GM12878 (cell line): ENCODE data around the gene MAGIX. TPM values are rescaled to one million over a fixed set of nuclear protein-coding genes. Genes with fewer than 3 reads are reported as not detected.

Experiments
- ATAC-seq: fragments of 200-7000 bp; cut with Tn5 transposase; 3 replicates; pipeline ENCODE4 v1.9.1; 2020; ENCODE audit warnings: mild to moderate bottlenecking, moderate library complexity
- BruUV-seq: library from RNA; stranded (reverse); fragments of 400-500 nt; replicated peaks from 2 replicates; lab custom pipeline; 2021; lab: Mats Ljungman, UMichigan
- CTCF ChIA-PET: fragments of 300-600 bp; sonication (Branson Sonifier 250); formaldehyde crosslinking; extraction: SDS; loops from one replicate; lab custom pipeline; 2021; ENCODE audit warnings: inconsistent platforms; lab: Yijun Ruan, JAX
- POLR2A ChIA-PET: fragments of 350-600 bp; formaldehyde crosslinking; extraction: SDS; loops from one replicate; lab custom pipeline; 2021; ENCODE audit warnings: inconsistent platforms; lab: Charles Lee
- RAD21 ChIA-PET: fragments of 300-600 bp; sonication (Branson Sonifier 250); formaldehyde crosslinking; loops from one replicate; lab custom pipeline; 2023; ENCODE audit warnings: antibody characterized with exemption; ENCODE audit not compliant: unreplicated experiment; lab: Charles Lee
- SMC1A ChIA-PET: fragments of 300-600 bp; sonication (Branson Sonifier 250); formaldehyde crosslinking; loops from one replicate; lab custom pipeline; 2023; ENCODE audit not compliant: unreplicated experiment, uncharacterized antibody; lab: Charles Lee
- DNase-seq: peaks from one replicate; pipeline ENCODE4 v3.0.0-alpha.2; 2011; ENCODE audit warnings: low read depth, low spot score
- FAIRE-seq: peaks from 3 replicates; lab custom pipeline; 2011; peaks lifted over from hg19 to GRCh38; lab: Jason Lieb, UNC
- H2AFZ ChIP-seq: 2 replicates; pipeline ENCODE4 v1.6.0; 2011; ENCODE audit warnings: low read depth, low read length, control low read depth; ENCODE audit not compliant: control insufficient read depth
- H3K27ac ChIP-seq: 2 replicates; pipeline ENCODE4 v1.5.1; 2011; ENCODE audit warnings: control low read depth; ENCODE audit not compliant: control insufficient read depth, insufficient read depth
- H3K27me3 ChIP-seq, 2 experiments: replicated peaks in 1 of 2; 2 replicates each; pipeline versions ENCODE4 v1.6.0 to v1.6.1; 2011; ENCODE audit warnings: low read length in 1 of 2; ENCODE audit not compliant: control insufficient read depth in 2 of 2, insufficient read depth in 2 of 2
- H3K36me3 ChIP-seq, 2 experiments: 2 replicates each; pipeline ENCODE4 v1.5.1; 2011; ENCODE audit warnings: low read length in 1 of 2; ENCODE audit not compliant: control insufficient read depth in 2 of 2, insufficient read depth in 2 of 2
- H3K4me1 ChIP-seq: 2 replicates; pipeline ENCODE4 v1.6.1; 2011; ENCODE audit warnings: mild to moderate bottlenecking, low read length, moderate library complexity, mixed read lengths; ENCODE audit not compliant: control insufficient read depth, insufficient read depth
- H3K4me2 ChIP-seq: 2 replicates; pipeline ENCODE4 v1.6.0; 2011; ENCODE audit warnings: control low read depth; ENCODE audit not compliant: control insufficient read depth, insufficient read depth
- H3K4me3 ChIP-seq: fragments of 200-600 bp; sonication (generic); 2 replicates; pipeline ENCODE4 v1.5.1; 2016
- H3K79me2 ChIP-seq: 2 replicates; pipeline ENCODE4 v1.6.0; 2011; ENCODE audit warnings: low read length; ENCODE audit not compliant: control insufficient read depth, insufficient read depth
- H3K9ac ChIP-seq: 2 replicates; pipeline ENCODE4 v1.8.0; 2011; ENCODE audit warnings: low read length, control low read depth, mixed read lengths; ENCODE audit not compliant: control insufficient read depth, insufficient read depth
- H3K9me3 ChIP-seq: replicated peaks from 3 replicates; pipeline ENCODE4 v1.5.1; 2011; ENCODE audit warnings: mild to moderate bottlenecking, low read length; ENCODE audit not compliant: control insufficient read depth, insufficient read depth
- H4K20me1 ChIP-seq: 2 replicates; pipeline ENCODE4 v1.6.0; 2011; ENCODE audit not compliant: control insufficient read depth, insufficient read depth
- CBX3 ChIP-seq: fragments of 200-600 bp; sonication (generic); IDR thresholded peaks from 2 replicates; pipeline ENCODE4 v1.6.1; 2016; ENCODE audit warnings: low read depth, borderline replicate concordance
- CEBPB ChIP-seq, 2 experiments: fragments of 150-350 bp in 1 of 2; IDR thresholded peaks; 2 replicates each; pipeline ENCODE4 v1.6.1; 2012 to 2014; ENCODE audit warnings: low read depth in 2 of 2, low read length in 2 of 2, borderline replicate concordance in 1 of 2, inconsistent platforms in 1 of 2
- EP300 ChIP-seq, 2 experiments: fragments of 150-350 bp in 1 of 2; IDR thresholded peaks; 2 replicates each; pipeline ENCODE4 v1.6.1; 2011 to 2012; ENCODE audit warnings: low read depth in 2 of 2, low read length in 2 of 2, borderline replicate concordance in 1 of 2, improper control_type of control experiment in 1 of 2, inconsistent platforms in 1 of 2; ENCODE audit not compliant: control insufficient read depth in 1 of 2
- FOS ChIP-seq: IDR thresholded peaks from 3 replicates; pipeline ENCODE4 v1.6.1; 2011; ENCODE audit warnings: borderline replicate concordance; ENCODE audit not compliant: insufficient read length; ENCODE audit errors: extremely low read depth
- HDAC2 ChIP-seq: fragments of 200-600 bp; sonication (generic); IDR thresholded peaks from 2 replicates; pipeline ENCODE4 v1.6.1; 2017
- MTA3 ChIP-seq: IDR thresholded peaks from 2 replicates; pipeline ENCODE4 v1.6.1; 2012; ENCODE audit warnings: low read length, inconsistent platforms, borderline replicate concordance
- MYC ChIP-seq: IDR thresholded peaks from 2 replicates; pipeline ENCODE4 v1.6.1; 2011; ENCODE audit warnings: mild to moderate bottlenecking, low read length, moderate library complexity, inconsistent platforms; ENCODE audit not compliant: insufficient read depth, insufficient replicate concordance, insufficient read length, severe bottlenecking
- PML ChIP-seq: IDR thresholded peaks from 2 replicates; pipeline ENCODE4 v1.6.1; 2012; ENCODE audit warnings: low read length, inconsistent platforms
- POLR2AphosphoS5 ChIP-seq: IDR thresholded peaks from 2 replicates; pipeline ENCODE4 v1.6.1; 2011; ENCODE audit warnings: mild to moderate bottlenecking, low read length, inconsistent platforms
- SMAD5 ChIP-seq: IDR thresholded peaks from 2 replicates; pipeline ENCODE4 v1.6.1; 2016; ENCODE audit warnings: antibody characterized with exemption, low read depth
- SP1 ChIP-seq: IDR thresholded peaks from one replicate; pipeline ENCODE4 v1.6.1; 2011; ENCODE audit warnings: low read depth, low read length
- TCF12 ChIP-seq: IDR thresholded peaks from 2 replicates; pipeline ENCODE4 v1.6.1; 2011; ENCODE audit warnings: low read depth, mild to moderate bottlenecking, low read length
- ZNF274 ChIP-seq: IDR thresholded peaks from one replicate; pipeline ENCODE4 v1.8.0; 2011; ENCODE audit not compliant: insufficient read length, insufficient read depth
- WGBS: methylation state at CpG from one replicate; pipeline ENCODE4 v1.1.6; 2016; ENCODE audit warnings: low lambda C conversion rate; ENCODE audit not compliant: insufficient replicate concordance, insufficient coverage; ENCODE audit errors: missing lambda C conversion rate; 5-methylcytosine and 5-hydroxymethylcytosine counted together
- in situ Hi-C: fragments of 300-500 bp; cut with MboI; formaldehyde crosslinking; loops from 9 replicates; pipeline ENCODE4 v1.14.3; 2018; ENCODE audit warnings: mixed read lengths
- intact Hi-C: fragments of 100-400 bp; cut with micrococcal nuclease; formaldehyde crosslinking; loops from one replicate; pipeline ENCODE4 v1.14.2; 2022; ENCODE audit not compliant: unreplicated experiment
- polyA plus RNA-seq, 11 experiments: library from polyadenylated mRNA; depleted of rRNA in 4 of 11; unstranded in 6 of 11; stranded (reverse) in 5 of 11; fragments of >200 nt; fragmentation: Nextera tagmentation in 4 of 11; fragmentation: Illumina TruSeq in 1 of 11; extraction: Ambion mirVana in 4 of 11; extraction: Trizol in 1 of 11; gene quantifications; 1 replicate in 1 of 11; 2 replicates in 10 of 11; pipeline versions ENCODE4 v1.2.1 to v1.2.3, GENCODE V29; 2011 to 2016; ENCODE audit warnings: inconsistent platforms in 2 of 11, missing spikeins in 2 of 11, low read depth in 1 of 11
- total RNA-seq, 4 experiments: library from RNA; depleted of rRNA in 3 of 4; stranded (reverse); fragments of >200 nt in 3 of 4; fragmentation: Illumina TruSeq in 1 of 4; extraction: Trizol in 1 of 4; gene quantifications; 2 replicates each; pipeline versions ENCODE4 v1.2.1 to v1.2.3, GENCODE V29; 2013 to 2021
- TF ChIP-seq, protein P1 (sequence below): fragments of 450-650 bp; formaldehyde crosslinking; IDR thresholded peaks from 2 replicates; pipeline ENCODE4 v1.4.0; 2022; ENCODE audit warnings: mild to moderate bottlenecking, moderate library complexity
- TF ChIP-seq, protein P2 (sequence below): fragments of 450-650 bp; IDR thresholded peaks from 2 replicates; pipeline ENCODE4 v1.6.1; 2017; ENCODE audit warnings: mild to moderate bottlenecking, low read depth, inconsistent platforms; ENCODE audit not compliant: poor library complexity, severe bottlenecking

The MAGIX gene
- total and polyA plus RNA-seq, 10 of the 15 experiments (the other 5 are each of a cell fraction or from before 2014, with no cell fraction given) = 0.03 to 2.5 (median 0.82) TPM

DNA sequence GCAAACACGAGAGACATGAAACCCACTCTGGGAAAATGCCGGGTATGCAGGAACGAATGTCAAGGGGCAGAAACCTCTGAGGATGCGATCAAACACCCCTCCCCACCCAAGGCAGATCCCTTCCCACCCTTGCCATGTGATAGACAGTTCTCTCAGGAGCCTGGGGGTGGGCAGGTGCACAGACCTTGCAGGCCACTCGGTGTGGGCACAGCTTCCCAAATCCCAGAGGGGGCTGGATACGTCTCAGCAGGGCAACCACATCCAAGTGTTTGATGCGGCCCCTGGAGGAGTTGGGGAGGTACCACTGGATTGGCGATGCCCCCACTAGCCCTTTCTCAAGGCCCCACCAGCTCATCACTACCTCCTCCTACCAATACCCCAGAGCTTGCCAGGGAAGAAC is 47.8 kb downstream of the MAGIX start (continued):
- TF ChIP-seq, protein P1, sequence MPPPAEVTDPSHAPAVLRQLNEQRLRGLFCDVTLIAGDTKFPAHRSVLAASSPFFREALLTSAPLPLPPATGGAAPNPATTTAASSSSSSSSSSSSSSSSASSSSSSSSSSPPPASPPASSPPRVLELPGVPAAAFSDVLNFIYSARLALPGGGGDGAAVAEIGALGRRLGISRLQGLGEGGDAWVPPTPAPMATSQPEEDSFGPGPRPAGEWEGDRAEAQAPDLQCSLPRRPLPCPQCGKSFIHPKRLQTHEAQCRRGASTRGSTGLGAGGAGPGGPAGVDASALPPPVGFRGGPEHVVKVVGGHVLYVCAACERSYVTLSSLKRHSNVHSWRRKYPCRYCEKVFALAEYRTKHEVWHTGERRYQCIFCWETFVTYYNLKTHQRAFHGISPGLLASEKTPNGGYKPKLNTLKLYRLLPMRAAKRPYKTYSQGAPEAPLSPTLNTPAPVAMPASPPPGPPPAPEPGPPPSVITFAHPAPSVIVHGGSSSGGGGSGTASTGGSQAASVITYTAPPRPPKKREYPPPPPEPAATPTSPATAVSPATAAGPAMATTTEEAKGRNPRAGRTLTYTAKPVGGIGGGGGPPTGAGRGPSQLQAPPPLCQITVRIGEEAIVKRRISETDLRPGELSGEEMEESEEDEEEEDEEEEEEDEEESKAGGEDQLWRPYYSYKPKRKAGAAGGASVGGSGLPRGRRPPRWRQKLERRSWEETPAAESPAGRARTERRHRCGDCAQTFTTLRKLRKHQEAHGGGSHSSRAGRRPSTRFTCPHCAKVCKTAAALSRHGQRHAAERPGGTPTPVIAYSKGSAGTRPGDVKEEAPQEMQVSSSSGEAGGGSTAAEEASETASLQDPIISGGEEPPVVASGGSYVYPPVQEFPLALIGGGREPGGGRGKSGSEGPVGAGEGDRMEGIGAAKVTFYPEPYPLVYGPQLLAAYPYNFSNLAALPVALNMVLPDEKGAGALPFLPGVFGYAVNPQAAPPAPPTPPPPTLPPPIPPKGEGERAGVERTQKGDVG (CRISPR knock-in tag) = no peak
- TF ChIP-seq CEBPB (IDR thresholded peaks at IDR 0.05; ENCODE audit: borderline replicate concordance in 1 of 2, low read depth in 2 of 2, low read length in 2 of 2) = no peak
- TF ChIP-seq HDAC2 = no peak
- no peak for TF ChIP-seq CBX3

DNA sequence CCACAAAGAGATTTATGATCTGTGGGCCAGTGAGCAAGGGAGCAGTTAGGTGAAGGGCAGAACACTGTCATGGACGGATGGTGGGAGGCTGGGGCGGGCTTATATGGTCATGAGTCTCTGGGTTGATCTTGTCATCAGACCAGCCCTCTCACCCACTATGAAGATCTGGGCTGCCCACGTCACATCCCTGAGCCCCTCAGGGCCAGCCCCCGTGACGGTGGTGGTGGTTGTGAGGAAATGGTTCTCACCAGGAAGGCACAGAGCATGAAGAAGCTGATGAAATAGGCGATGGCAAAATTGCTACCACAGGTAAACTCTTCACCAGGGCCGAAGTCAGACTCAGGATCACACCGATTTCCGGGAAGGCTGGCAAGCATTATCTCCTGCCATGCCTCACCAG is 48.5 kb downstream of the MAGIX start:
- CTCF ChIA-PET = no interaction called here
- intact Hi-C loops = no loop called here
- POLR2A ChIA-PET = no interaction called here

More for the DNA sequence above, 48.5 kb downstream of the MAGIX start:
- no TSS peak for BruUV-seq
- SMC1A ChIA-PET = no interaction called here
- Histone ChIP-seq H4K20me1 (no peaks in the 10 kb centered on the region), H3K79me2 (no peaks in the 10 kb centered on the region), H3K9me3 (no peaks in the 10 kb centered on the region), H3K27ac (no peak overlapping the region)
- no peak for DNase-seq
- TF ChIP-seq, protein P2, sequence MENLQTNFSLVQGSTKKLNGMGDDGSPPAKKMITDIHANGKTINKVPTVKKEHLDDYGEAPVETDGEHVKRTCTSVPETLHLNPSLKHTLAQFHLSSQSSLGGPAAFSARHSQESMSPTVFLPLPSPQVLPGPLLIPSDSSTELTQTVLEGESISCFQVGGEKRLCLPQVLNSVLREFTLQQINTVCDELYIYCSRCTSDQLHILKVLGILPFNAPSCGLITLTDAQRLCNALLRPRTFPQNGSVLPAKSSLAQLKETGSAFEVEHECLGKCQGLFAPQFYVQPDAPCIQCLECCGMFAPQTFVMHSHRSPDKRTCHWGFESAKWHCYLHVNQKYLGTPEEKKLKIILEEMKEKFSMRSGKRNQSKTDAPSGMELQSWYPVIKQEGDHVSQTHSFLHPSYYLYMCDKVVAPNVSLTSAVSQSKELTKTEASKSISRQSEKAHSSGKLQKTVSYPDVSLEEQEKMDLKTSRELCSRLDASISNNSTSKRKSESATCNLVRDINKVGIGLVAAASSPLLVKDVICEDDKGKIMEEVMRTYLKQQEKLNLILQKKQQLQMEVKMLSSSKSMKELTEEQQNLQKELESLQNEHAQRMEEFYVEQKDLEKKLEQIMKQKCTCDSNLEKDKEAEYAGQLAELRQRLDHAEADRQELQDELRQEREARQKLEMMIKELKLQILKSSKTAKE = no peak
- TF ChIP-seq PML (no peak), EP300 (IDR thresholded peaks at IDR 0.05; ENCODE audit: borderline replicate concordance in 1 of 2, control insufficient read depth in 1 of 2, low read depth in 2 of 2, low read length in 2 of 2) (no peak), MTA3 (no peak), POLR2AphosphoS5 (no peak), TCF12 (no peak), FOS (no peak), ZNF274 (no peak), SMAD5 (no peak), SP1 (no peak), MYC (no peak)
- TF ChIP-seq, all 136 proteins: peak for 0
- no peak for FAIRE-seq
- RAD21 ChIA-PET = no interaction called here
- Histone ChIP-seq H3K27me3 (no peaks in the 10 kb centered on the region), H3K4me3 (no peak overlapping the region), H3K4me2 (no peak overlapping the region), H3K4me1 (no peaks in the 10 kb centered on the region), H2AFZ (no peak overlapping the region), H3K9ac (no peak overlapping the region), H3K36me3 (no peaks in the 10 kb centered on the region)
- 35% methylated on average over 9 of the region's 9 CpGs for WGBS
- in situ Hi-C loops = no loop called here
- ATAC-seq = no peak
